OCI-LY7 (cell line): ENCODE data around the gene CELF2. TPM values are rescaled to one million over a fixed set of nuclear protein-coding genes. Genes with fewer than 3 reads are reported as not detected.

Experiments
- BruUV-seq: library from RNA; stranded (reverse); fragments of 400-500 nt; replicated peaks from 2 replicates; lab custom pipeline; 2021; lab: Mats Ljungman, UMichigan
- CTCF ChIA-PET: fragments of 300-600 bp; sonication (Branson Sonifier 250); formaldehyde crosslinking; loops from one replicate; lab custom pipeline; 2022; ENCODE audit warnings: antibody characterized with exemption; ENCODE audit not compliant: unreplicated experiment; lab: Charles Lee
- POLR2A ChIA-PET: fragments of 300-600 bp; sonication (Branson Sonifier 250); formaldehyde crosslinking; loops from one replicate; lab custom pipeline; 2022; ENCODE audit warnings: antibody characterized with exemption; lab: Charles Lee
- DNase-seq: peaks from one replicate; pipeline ENCODE4 v3.0.0-alpha.2; 2015; ENCODE audit warnings: low spot score
- H2AFZ ChIP-seq: fragments of 200-600 bp; sonication (generic), shearing (Covaris generic); 2 replicates; pipeline ENCODE4 v1.6.1; 2014; ENCODE audit warnings: mild to moderate bottlenecking, antibody characterized with exemption, low read length, moderate library complexity
- H3K27ac ChIP-seq: fragments of 200-600 bp; sonication (generic); 2 replicates; pipeline ENCODE4 v1.5.1; 2014; ENCODE audit warnings: mixed run types, low read depth, mild to moderate bottlenecking, moderate library complexity, low read length, inconsistent platforms; ENCODE audit not compliant: poor library complexity, severe bottlenecking
- H3K36me3 ChIP-seq: fragments of 200-600 bp; sonication (generic); 2 replicates; pipeline ENCODE4 v1.6.1; 2014; ENCODE audit warnings: mild to moderate bottlenecking, antibody characterized with exemption, low read length, moderate library complexity, mixed read lengths; ENCODE audit not compliant: insufficient read depth
- H3K4me1 ChIP-seq: fragments of 200-600 bp; sonication (generic); 2 replicates; pipeline ENCODE4 v1.5.1; 2014; ENCODE audit warnings: mild to moderate bottlenecking, low read length; ENCODE audit not compliant: insufficient read depth, poor library complexity, severe bottlenecking
- H3K4me2 ChIP-seq: fragments of 200-600 bp; sonication (generic); 2 replicates; pipeline ENCODE4 v1.6.1; 2014; ENCODE audit warnings: mild to moderate bottlenecking, low read length
- H3K4me3 ChIP-seq: fragments of 200-600 bp; sonication (generic); 2 replicates; pipeline ENCODE4 v1.5.1; 2014; ENCODE audit warnings: mild to moderate bottlenecking, low read depth, low read length; ENCODE audit not compliant: poor library complexity, severe bottlenecking
- H3K79me2 ChIP-seq: fragments of 200-600 bp; sonication (generic); 2 replicates; pipeline ENCODE4 v1.6.1; 2016; ENCODE audit warnings: low read depth, mild to moderate bottlenecking, low read length, moderate library complexity, mixed read lengths; ENCODE audit not compliant: insufficient read depth
- H3K9me2 ChIP-seq: fragments of 200-600 bp; sonication (generic); 2 replicates; pipeline ENCODE4 v1.6.1; 2016; ENCODE audit warnings: mild to moderate bottlenecking, low read length, mixed read lengths; ENCODE audit not compliant: insufficient read depth
- H3K9me3 ChIP-seq: fragments of 200-600 bp; sonication (generic); 2 replicates; pipeline ENCODE4 v1.6.1; 2014; ENCODE audit warnings: mild to moderate bottlenecking, mixed run types, low read length, mixed read lengths
- H4K20me1 ChIP-seq: fragments of 200-600 bp; sonication (generic); 2 replicates; pipeline ENCODE4 v1.6.1; 2014; ENCODE audit warnings: mild to moderate bottlenecking, antibody characterized with exemption, low read length, moderate library complexity, mixed read lengths; ENCODE audit not compliant: insufficient read depth
- CTCF ChIP-seq: fragments of 200-600 bp; sonication (generic); conservative IDR thresholded peaks from 2 replicates; pipeline ENCODE4 v1.5.1; 2014; ENCODE audit warnings: mild to moderate bottlenecking, antibody characterized with exemption, low read length, moderate library complexity, mixed read lengths
- EZH2phosphoT487 ChIP-seq: fragments of 200-600 bp; sonication (generic); IDR thresholded peaks from 2 replicates; pipeline ENCODE4 v1.6.1; 2018; ENCODE audit warnings: low read depth, borderline replicate concordance, mild to moderate bottlenecking, mixed run types, antibody characterized with exemption, low read length, moderate library complexity, mixed read lengths
- intact Hi-C: fragments of 100-400 bp; cut with micrococcal nuclease; formaldehyde crosslinking; loops from one replicate; pipeline ENCODE4 v1.10.0; 2022; ENCODE audit not compliant: unreplicated experiment
- total RNA-seq, 2 experiments: library from RNA; depleted of rRNA in 1 of 2; stranded (reverse); fragments of >200 nt in 1 of 2; shearing (Covaris generic) in 1 of 2; gene quantifications; 2 replicates each; pipeline ENCODE4 v1.2.3, GENCODE V29; 2014 to 2022

The CELF2 gene
- total RNA-seq, 2 experiments from 2014 or later = 5.4 to 19.1 TPM

DNA sequence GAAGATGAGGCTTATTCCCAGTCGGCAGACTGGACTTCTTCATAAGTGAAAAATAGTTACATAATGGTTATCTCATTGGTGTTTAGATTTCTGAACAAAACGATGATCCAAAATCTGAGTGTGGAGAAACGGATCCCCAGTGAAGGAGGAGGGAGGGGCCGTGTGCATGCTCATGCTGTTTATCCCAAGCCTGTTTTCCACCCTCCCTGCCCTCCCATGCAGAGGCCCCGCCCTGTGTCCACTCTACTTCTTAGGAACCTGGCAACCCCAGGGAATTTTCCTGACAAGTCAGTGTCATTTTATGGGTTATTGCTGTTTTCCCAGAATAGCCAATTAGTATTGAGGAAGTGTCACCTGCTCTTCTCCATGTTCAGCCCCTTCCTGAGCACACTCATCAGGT, 174.0 kb downstream of the CELF2 start:
- H3K27ac ChIP-seq = no peak overlapping the region

DNA sequence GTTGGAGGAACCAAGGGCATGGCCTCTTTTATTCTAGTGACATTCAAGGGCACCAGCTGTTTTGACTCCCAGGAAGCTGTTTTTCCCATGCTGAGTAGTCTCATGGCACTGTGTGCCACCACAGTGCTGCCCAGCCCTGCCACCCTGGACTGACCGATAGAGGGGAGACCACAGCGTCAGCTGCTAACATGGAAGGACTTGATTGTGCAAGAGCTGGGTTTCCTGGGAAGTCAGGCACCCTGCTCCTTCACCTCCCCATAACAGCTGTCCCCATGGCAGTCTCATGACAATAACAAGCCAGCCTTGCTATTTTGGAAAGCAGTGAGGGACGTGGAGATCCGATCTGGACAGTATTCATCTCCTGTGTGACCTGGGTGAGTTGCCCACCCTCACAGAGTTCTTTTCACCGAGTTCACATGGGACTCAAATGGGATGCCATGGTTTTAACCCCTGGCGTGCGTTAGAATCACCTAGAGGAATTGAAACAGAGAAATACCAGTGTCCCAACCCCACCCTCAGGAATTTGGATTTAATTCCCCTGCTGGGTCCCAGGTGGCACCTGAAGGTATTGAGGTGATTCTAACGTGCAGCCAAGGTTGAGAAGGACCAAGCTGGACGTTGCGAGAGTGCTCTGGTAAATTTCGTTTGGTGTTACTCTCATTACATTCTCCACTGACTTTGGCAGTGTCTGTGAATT, 174.8 kb downstream of the CELF2 start:
- H4K20me1 ChIP-seq = no peaks in the 10 kb centered on the region
- H3K79me2 ChIP-seq = no peaks in the 10 kb centered on the region
- ChIA-PET POLR2A (interaction anchor here (0.5 kb wide), 1 partner anchor 490 kb away, joined by 6 read pairs; no protein-coding TSS in a partner anchor), CTCF (no interaction called here)
- H3K4me3 ChIP-seq = no peak overlapping the region
- H3K36me3 ChIP-seq = no peaks in the 10 kb centered on the region
- H3K9me2 ChIP-seq = no peaks in the 10 kb centered on the region
- intact Hi-C loops = no loop called here
- DNase-seq = no peak
- no peak overlapping the region for H3K27ac ChIP-seq
- H3K4me1 ChIP-seq = peaks cover 8% of the 10 kb centered on the region
- BruUV-seq = no TSS peak
- H3K9me3 ChIP-seq = no peaks in the 10 kb centered on the region
- no peak overlapping the region for H2AFZ ChIP-seq
- H3K4me2 ChIP-seq = no peak overlapping the region
- TF ChIP-seq EZH2phosphoT487 (no peak), CTCF (no peak)

More for the DNA sequence above, 174.0 kb downstream of the CELF2 start:
- ChIA-PET POLR2A (interaction anchor here (0.5 to 1.5 kb wide), 2 partner anchors 40 to 491 kb away, joined by 4 to 6 read pairs; no protein-coding TSS in a partner anchor), CTCF (no interaction called here)
- Histone ChIP-seq H3K9me3 (no peaks in the 10 kb centered on the region), H4K20me1 (no peaks in the 10 kb centered on the region), H2AFZ (no peak overlapping the region), H3K4me1 (peaks cover under 1% of the 10 kb centered on the region), H3K36me3 (no peaks in the 10 kb centered on the region), H3K4me3 (no peak overlapping the region), H3K9me2 (no peaks in the 10 kb centered on the region), H3K4me2 (no peak overlapping the region), H3K79me2 (no peaks in the 10 kb centered on the region)
- DNase-seq = no peak
- TF ChIP-seq EZH2phosphoT487 (no peak), CTCF (no peak)
- intact Hi-C loops = no loop called here
- no TSS peak for BruUV-seq

DNA sequence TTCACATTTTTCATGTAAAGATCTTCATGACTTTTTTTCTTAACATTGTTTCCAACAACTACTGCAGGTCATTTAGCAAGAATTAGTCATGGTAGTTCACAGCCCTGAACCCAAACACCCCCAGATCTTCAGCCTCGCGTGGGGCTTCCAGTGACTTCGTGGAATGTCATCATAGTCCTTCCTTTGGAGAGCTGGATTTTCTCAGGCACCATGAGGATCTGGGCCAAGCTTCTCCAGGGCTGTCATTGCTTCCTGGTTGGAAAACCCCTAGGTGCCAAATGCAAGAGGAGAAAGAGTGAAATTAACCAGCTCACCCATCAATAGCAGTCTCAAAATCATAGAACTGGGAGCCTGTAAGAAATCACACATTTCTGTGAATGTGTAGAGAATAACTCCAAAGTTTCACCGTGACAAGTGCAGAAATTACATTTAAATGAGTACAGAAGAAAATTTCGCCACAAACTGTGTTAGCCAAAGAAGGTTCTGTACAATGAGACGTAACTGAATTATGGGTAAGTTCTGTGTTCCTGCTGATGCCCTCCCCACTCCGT, 175.4 kb downstream of the CELF2 start:
- ChIA-PET CTCF (no interaction called here), POLR2A (no interaction called here)
- TF ChIP-seq EZH2phosphoT487 (no peak), CTCF (no peak)
- H4K20me1 ChIP-seq = no peaks in the 10 kb centered on the region
- no peak overlapping the region for H3K4me3 ChIP-seq
- no peak overlapping the region for H2AFZ ChIP-seq
- no peaks in the 10 kb centered on the region for H3K36me3 ChIP-seq
- no peaks in the 10 kb centered on the region for H3K9me3 ChIP-seq
- H3K9me2 ChIP-seq = no peaks in the 10 kb centered on the region
- no peak for DNase-seq
- H3K4me1 ChIP-seq = peaks cover 14% of the 10 kb centered on the region
- H3K27ac ChIP-seq = no peak overlapping the region
- no TSS peak for BruUV-seq
- H3K4me2 ChIP-seq = no peak overlapping the region
- no peaks in the 10 kb centered on the region for H3K79me2 ChIP-seq
- intact Hi-C loops = no loop called here
